Measurements from ENCODE around the gene PCOLCE2.

GRCh38 chr3:142907996-142908395, 19.1 kb upstream of the PCOLCE2 start:
- TF ChIP-seq, protein P1, sequence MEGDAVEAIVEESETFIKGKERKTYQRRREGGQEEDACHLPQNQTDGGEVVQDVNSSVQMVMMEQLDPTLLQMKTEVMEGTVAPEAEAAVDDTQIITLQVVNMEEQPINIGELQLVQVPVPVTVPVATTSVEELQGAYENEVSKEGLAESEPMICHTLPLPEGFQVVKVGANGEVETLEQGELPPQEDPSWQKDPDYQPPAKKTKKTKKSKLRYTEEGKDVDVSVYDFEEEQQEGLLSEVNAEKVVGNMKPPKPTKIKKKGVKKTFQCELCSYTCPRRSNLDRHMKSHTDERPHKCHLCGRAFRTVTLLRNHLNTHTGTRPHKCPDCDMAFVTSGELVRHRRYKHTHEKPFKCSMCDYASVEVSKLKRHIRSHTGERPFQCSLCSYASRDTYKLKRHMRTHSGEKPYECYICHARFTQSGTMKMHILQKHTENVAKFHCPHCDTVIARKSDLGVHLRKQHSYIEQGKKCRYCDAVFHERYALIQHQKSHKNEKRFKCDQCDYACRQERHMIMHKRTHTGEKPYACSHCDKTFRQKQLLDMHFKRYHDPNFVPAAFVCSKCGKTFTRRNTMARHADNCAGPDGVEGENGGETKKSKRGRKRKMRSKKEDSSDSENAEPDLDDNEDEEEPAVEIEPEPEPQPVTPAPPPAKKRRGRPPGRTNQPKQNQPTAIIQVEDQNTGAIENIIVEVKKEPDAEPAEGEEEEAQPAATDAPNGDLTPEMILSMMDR (conservative IDR thresholded peaks at IDR 0.05): no peak
- TF ChIP-seq EZH2 (IDR thresholded peaks at IDR 0.05; ENCODE audit: low read depth): no peak

Data from PC-9 (cell line).